H4 (cell line): Measurements from ENCODE around the gene UBE2D4. TPM values are rescaled to one million over a fixed set of nuclear protein-coding genes. Genes with fewer than 3 reads are reported as not detected.
"Not testable (repeated sequence)": the region's sequence is repeated elsewhere in the genome, so short reads cannot be mapped to it uniquely, and the experiment has no call there.

ENCODE experiments used
- DNase-seq: peaks from one replicate; pipeline ENCODE4 v3.0.0-alpha.2; 2015; ENCODE audit warnings: low spot score
- total RNA-seq: library from RNA; depleted of rRNA; stranded (reverse); fragments of >200 nt; shearing (Covaris generic); gene quantifications from 2 replicates; pipeline ENCODE4 v1.2.3, GENCODE V29; 2014; rRNA removed

The UBE2D4 gene
- 34.0 and 35.7 TPM in 2 replicates for total RNA-seq

GRCh38 chr7:43925984-43926797, at the start of gene UBE2D4:
TSS of gene UBE2D4 (plus strand) at chr7:43926436. CDS start at chr7:43926533, 97 bp downstream.
- peak; percentile 80 for DNase-seq

- no peak for DNase-seq
Measured at GRCh38 chr7:43876976-43877745, 49.1 kb upstream of the UBE2D4 start.

- DNase-seq, result no peak
Measured at GRCh38 chr7:43877968-43878864, 48.0 kb upstream of the UBE2D4 start.

GRCh38 chr7:43878867-43879266, 47.4 kb upstream of the UBE2D4 start:
- no peak for DNase-seq

- DNase-seq, result no peak
Measured at GRCh38 chr7:43879477-43879876, 46.8 kb upstream of the UBE2D4 start.

GRCh38 chr7:43880596-43880995, 45.6 kb upstream of the UBE2D4 start:
- peak; percentile 57 for DNase-seq

- DNase-seq, result no peak
Measured at GRCh38 chr7:43884209-43884608, 42.0 kb upstream of the UBE2D4 start.

GRCh38 chr7:43884617-43885016, 41.6 kb upstream of the UBE2D4 start:
- no peak for DNase-seq

GRCh38 chr7:43888993-43889945, 37.0 kb upstream of the UBE2D4 start:
- no peak for DNase-seq

GRCh38 chr7:43890468-43890867, 35.8 kb upstream of the UBE2D4 start:
- no peak for DNase-seq

GRCh38 chr7:43891069-43891955, 34.9 kb upstream of the UBE2D4 start:
- no peak for DNase-seq

- no peak for DNase-seq
Measured at GRCh38 chr7:43895847-43896415, 30.3 kb upstream of the UBE2D4 start.

GRCh38 chr7:43898571-43898970, 27.7 kb upstream of the UBE2D4 start:
- not testable (repeated sequence) for DNase-seq

GRCh38 chr7:43902542-43903054, 23.6 kb upstream of the UBE2D4 start:
- DNase-seq, result no peak

GRCh38 chr7:43904533-43905208, 21.6 kb upstream of the UBE2D4 start:
- no peak for DNase-seq

GRCh38 chr7:43905209-43905946, 20.9 kb upstream of the UBE2D4 start:
- DNase-seq, result no peak

GRCh38 chr7:43905956-43906330, 20.3 kb upstream of the UBE2D4 start:
- DNase-seq, result no peak
